HG03521 (cell line): ENCODE results near the gene PCDHB16.
"Not testable (repeated sequence)": the region's sequence is repeated elsewhere in the genome, so short reads cannot be mapped to it uniquely, and the experiment has no call there.

ENCODE experiments used
- ATAC-seq: cut with Tn5 transposase; IDR thresholded peaks from one replicate; pipeline ENCODE4 v1.9.1; 2021; ENCODE audit warnings: mild to moderate bottlenecking, moderate library complexity; ENCODE audit not compliant: unreplicated experiment

PCDHB16 gene

DNA sequence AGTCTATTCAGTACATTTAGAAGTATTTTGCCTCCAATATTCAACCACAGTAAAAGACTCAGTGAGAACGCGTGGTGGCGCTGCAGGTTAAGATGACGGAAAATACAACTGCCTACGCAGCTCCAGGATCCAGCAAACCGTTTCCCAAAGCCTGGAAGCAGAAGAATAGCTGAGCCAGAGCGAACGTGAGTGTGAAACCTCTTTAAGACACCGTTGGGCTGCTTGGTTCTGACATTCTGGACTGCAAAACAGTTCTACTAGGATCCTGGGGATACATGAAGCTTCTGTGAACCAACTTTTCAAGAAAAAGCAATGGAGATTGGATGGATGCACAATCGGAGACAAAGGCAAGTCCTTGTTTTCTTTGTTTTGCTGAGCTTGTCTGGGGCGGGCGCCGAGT lies at the start of gene PCDHB16:
Gene PCDHB16, plus strand, starts transcription at position 140 of the 400 bp plus-strand sequence. Its CDS starts 173 bp downstream, at position 313.
- ATAC-seq = no peak

DNA sequence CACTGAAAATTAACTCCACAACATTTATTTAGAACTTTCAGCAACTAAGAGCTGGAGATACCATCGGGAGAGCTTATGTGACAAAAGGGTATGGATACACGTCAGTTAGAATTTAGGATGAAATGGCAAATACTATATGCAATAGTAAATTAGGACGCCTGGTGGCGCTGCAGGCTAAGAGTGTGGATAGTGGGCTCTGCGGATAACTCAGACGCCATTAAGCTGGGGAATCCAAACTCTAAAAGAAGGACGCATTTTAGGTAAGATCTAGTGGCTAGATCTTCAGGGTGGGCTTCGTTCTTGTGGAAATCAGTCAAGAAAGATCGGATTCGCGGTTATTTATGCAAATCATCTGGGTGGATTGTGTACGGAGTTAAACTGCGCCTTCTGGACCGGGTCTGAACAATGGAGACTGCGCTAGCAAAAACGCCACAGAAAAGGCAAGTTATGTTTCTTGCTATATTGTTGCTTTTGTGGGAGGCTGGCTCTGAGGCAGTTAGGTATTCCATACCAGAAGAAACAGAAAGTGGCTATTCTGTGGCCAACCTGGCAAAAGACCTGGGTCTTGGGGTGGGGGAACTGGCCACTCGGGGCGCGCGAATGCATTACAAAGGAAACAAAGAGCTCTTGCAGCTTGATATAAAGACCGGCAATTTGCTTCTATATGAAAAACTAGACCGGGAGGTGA lies 47.0 kb upstream of the PCDHB16 start, which contains the start of gene PCDHB5:
Gene PCDHB5, plus strand, starts transcription at position 177 of the 688 bp plus-strand sequence. Its CDS starts 229 bp downstream, at position 406.
- ATAC-seq = no peak

DNA sequence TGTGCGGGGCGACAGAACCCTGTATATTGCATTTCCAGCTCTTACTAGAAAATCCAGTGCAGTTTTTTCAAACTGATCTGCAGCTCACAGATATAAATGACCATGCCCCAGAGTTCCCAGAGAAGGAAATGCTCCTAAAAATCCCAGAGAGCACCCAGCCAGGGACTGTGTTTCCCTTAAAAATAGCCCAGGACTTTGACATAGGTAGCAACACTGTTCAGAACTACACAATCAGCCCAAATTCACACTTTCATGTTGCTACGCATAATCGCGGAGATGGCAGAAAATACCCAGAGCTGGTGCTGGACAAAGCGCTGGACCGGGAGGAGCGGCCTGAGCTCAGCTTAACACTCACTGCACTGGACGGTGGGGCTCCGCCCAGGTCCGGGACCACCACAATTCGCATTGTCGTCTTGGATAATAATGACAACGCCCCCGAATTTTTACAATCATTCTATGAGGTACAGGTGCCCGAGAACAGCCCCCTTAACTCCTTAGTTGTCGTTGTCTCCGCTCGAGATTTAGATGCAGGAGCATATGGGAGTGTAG lies 46.4 kb upstream of the PCDHB16 start:
- no peak for ATAC-seq

DNA sequence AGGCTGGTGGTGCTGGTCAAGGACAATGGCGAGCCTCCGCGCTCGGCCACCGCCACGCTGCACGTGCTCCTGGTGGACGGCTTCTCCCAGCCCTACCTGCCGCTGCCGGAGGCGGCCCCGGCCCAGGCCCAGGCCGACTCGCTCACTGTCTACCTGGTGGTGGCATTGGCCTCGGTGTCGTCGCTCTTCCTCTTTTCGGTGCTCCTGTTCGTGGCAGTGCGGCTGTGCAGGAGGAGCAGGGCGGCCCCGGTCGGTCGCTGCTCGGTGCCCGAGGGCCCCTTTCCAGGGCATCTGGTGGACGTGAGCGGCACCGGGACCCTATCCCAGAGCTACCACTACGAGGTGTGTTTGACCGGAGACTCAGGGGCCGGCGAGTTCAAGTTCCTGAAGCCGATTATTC lies 44.8 kb upstream of the PCDHB16 start:
- not testable (repeated sequence) for ATAC-seq

DNA sequence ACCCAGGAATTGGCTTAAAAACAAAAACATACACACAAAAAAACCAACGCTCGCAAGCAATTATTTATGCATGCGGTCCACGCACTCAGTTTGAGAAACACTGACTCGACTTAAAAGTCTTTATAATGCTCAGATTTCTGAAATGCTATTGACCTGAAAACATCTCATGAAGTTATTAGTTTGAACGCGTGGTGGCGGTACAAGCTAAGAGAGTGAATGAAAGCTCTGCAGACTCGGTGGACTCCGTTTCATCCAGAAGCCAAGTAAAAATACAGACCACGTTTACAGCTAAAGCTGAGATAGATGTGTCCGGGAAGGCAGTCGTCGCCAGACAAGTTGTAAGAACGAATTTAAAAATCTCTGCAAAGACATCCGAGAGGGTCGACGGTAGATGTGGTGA lies 32.4 kb upstream of the PCDHB16 start, which contains the start of gene PCDHB6:
Gene PCDHB6, plus strand, starts transcription at position 246 of the 400 bp plus-strand sequence. CDS start 201 bp downstream, outside the sequence.
- no peak for ATAC-seq

DNA sequence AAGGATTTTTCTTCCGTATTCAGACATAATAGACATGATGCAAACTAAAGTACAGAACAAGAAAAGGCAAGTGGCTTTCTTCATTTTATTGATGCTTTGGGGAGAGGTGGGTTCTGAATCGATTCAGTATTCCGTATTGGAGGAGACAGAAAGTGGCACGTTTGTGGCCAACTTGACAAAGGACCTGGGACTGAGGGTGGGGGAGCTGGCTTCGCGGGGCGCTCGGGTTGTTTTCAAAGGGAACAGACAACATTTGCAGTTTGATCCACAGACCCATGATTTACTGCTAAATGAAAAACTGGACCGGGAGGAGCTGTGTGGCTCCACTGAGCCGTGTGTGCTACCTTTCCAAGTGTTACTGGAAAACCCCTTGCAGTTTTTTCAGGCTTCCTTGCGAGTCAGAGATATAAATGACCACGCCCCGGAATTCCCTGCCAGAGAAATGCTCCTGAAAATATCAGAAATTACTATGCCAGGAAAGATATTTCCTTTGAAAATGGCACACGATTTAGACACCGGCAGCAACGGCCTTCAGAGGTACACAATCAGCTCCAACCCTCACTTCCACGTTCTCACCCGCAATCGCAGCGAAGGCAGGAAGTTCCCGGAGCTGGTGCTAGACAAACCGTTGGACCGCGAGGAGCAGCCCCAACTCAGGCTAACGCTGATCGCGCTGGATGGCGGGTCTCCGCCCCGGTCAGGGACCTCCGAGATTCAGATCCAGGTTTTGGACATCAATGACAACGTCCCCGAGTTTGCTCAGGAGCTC lies 31.8 kb upstream of the PCDHB16 start:
- no peak for ATAC-seq

DNA sequence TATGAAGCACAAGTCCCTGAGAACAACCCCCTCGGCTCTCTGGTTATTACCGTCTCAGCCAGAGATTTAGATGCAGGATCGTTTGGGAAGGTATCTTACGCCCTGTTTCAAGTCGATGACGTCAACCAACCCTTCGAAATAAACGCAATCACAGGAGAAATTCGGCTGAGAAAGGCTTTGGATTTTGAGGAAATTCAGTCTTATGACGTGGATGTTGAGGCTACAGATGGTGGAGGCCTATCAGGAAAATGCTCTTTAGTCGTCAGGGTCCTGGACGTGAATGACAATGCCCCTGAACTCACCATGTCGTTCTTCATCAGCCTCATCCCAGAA lies 31.2 kb upstream of the PCDHB16 start:
- no peak for ATAC-seq

DNA sequence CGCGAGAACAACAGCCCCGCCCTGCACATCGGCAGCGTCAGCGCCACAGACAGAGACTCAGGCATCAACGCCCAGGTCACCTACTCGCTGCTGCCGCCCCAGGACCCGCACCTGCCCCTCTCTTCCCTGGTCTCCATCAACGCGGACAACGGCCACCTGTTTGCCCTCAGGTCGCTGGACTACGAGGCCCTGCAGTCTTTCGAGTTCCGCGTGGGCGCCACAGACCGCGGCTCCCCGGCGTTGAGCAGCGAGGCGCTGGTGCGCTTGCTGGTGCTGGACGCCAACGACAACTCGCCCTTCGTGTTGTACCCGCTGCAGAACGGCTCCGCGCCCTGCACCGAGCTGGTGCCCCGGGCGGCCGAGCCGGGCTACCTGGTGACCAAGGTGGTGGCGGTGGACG lies 30.6 kb upstream of the PCDHB16 start:
- not testable (repeated sequence) for ATAC-seq

DNA sequence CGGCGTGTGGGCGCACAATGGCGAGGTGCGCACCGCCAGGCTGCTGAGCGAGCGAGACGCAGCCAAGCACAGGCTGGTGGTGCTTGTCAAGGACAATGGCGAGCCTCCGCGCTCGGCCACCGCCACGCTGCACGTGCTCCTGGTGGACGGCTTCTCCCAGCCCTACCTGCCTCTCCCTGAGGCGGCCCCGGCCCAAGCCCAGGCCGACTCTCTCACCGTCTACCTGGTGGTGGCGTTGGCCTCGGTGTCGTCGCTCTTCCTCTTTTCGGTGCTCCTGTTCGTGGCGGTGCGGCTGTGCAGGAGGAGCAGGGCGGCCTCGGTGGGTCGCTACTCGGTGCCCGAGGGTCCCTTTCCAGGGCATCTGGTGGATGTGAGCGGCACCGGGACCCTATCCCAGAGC lies 30.1 kb upstream of the PCDHB16 start:
- not testable (repeated sequence) for ATAC-seq

DNA sequence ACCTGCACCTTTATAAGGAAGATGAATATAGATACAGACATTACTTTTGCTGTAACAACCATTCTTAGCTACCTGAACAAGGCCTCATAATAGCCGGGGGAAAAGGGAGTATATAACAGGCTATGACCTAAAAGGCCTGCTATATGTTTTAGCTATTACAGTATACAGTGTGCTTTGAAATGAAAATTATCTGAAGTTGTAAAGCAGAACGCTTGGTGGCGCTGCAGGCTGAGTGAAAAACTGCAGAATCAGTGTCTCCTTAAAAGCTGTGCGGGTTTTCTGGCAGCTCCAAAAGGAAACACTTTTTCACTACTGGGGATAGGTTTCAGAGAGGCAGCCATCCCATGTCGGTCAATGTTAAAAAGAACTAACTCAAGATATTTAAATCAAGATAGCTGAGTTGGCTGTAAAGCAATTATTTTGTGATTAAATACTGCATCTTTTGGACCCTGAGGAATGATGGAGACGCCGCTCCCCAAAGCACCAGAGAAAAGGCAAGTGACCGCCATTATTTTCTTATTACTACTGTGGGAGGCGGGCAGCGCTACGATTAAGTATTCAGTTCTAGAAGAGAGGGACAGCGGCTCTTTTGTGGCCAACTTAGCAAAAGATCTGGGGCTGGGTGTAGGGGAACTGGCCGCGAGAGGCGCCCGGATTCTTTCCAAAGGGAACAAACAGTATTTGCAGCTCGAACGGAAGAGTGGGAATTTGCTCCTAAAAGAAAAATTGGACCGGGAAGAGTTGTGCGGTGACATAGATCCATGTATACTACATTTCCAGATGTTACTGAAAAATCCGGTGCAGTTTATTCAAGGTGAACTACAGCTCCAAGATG lies 26.4 kb upstream of the PCDHB16 start:
- no peak for ATAC-seq

DNA sequence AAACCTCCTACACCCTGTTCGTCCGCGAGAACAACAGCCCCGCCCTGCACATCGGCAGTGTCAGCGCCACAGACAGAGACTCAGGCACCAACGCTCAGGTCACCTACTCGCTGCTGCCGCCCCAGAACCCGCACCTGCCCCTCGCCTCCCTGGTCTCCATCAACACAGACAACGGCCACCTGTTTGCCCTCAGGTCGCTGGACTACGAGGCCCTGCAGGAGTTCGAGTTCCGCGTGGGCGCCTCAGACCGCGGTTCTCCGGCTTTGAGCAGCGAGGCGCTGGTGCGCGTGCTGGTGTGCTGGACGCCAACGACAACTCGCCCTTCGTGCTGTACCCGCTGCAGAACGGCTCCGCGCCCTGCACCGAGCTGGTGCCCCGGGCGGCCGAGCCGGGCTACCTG lies 24.8 kb upstream of the PCDHB16 start:
- not testable (repeated sequence) for ATAC-seq

DNA sequence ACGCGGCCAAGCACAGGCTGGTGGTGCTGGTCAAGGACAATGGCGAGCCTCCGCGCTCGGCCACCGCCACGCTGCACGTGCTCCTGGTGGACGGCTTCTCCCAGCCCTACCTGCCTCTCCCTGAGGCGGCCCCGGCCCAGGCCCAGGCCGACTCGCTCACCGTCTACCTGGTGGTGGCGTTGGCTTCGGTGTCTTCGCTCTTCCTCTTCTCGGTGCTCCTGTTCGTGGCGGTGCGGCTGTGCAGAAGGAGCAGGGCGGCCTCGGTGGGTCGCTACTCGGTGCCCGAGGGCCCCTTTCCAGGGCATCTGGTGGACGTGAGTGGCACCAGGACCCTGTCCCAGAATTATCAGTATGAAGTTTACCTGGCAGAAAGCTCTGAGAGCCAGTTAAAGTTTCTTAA lies 24.3 kb upstream of the PCDHB16 start:
- not testable (repeated sequence) for ATAC-seq

DNA sequence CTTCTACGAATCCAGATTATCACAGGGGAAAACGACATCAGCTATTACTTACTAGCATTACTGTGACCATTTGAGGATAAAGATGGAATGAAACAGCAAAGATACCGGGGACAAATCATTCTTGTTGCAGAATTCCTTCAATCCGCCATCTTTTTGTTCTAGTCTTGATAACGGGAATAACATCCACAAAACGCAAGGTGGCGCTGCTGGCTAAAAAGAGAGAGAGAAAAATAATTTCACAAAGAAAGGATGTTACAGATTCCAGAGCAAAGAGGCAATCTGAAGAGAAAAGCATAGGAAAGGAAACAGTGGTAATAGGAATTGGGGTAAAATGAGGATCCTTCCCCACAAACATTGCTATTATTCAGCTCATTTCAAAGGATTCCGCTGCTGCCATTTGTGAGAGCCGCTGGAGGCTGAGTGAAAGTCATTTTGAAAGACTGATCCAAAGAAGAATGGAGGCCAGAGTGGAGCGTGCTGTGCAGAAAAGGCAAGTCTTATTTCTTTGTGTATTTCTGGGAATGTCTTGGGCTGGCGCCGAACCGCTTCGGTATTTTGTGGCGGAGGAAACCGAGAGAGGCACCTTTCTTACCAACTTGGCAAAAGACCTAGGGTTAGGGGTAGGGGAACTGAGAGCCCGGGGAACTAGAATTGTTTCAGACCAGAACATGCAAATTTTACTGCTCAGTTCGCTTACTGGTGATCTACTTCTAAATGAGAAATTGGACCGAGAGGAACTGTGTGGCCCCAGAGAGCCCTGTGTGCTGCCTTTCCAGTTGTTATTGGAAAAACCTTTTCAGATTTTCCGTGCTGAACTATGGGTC lies 9.6 kb upstream of the PCDHB16 start, which contains the start of gene PCDHB7:
Gene PCDHB7, plus strand, starts transcription at position 264 of the 824 bp plus-strand sequence. Its CDS starts 192 bp downstream, at position 456.
- no peak for ATAC-seq

DNA sequence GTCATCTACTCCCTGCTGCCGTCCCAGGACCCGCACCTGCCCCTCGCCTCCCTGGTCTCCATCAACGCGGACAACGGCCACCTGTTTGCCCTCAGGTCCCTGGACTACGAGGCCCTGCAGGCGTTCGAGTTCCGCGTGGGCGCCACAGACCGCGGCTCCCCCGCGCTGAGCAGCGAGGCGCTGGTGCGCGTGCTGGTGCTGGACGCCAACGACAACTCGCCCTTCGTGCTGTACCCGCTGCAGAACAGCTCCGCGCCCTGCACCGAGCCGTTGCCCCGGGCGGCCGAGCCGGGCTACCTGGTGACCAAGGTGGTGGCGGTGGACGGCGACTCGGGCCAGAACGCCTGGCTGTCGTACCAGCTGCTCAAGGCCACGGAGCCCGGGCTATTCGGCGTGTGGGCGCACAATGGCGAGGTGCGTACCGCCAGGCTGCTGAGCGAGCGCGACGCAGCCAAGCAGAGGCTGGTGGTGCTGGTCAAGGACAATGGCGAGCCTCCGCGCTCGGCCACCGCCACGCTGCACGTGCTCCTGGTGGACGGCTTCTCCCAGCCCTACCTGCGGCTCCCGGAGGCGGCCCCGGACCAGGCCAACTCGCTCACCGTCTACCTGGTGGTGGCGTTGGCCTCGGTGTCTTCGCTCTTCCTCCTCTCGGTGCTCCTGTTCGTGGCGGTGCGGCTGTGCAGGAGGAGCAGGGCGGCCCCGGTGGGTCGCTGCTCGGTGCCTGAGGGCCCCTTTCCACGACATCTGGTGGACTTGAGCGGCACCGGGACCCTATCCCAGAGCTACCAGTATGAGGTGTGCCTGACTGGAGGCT lies 7.7 kb upstream of the PCDHB16 start:
- ATAC-seq = not testable (repeated sequence)

DNA sequence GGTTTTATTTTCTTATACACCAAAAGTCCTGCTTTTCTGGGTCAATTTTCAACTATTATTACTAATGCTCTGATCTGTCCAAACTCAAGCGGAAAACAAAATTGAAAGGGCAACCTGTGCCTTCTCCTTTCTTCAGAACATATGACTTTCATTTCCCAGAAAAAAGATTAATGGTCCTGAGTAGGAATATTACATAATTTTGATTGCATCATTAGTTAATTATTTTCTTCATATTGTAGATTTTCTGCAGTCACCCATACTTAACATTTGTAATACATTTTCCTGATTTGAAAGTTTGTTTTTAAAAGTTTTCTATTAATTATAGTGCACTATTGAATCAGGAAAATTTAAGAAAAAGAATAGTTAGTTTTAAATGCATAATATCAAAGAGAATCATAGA lies 6.3 kb upstream of the PCDHB16 start:
- ATAC-seq = no peak

DNA sequence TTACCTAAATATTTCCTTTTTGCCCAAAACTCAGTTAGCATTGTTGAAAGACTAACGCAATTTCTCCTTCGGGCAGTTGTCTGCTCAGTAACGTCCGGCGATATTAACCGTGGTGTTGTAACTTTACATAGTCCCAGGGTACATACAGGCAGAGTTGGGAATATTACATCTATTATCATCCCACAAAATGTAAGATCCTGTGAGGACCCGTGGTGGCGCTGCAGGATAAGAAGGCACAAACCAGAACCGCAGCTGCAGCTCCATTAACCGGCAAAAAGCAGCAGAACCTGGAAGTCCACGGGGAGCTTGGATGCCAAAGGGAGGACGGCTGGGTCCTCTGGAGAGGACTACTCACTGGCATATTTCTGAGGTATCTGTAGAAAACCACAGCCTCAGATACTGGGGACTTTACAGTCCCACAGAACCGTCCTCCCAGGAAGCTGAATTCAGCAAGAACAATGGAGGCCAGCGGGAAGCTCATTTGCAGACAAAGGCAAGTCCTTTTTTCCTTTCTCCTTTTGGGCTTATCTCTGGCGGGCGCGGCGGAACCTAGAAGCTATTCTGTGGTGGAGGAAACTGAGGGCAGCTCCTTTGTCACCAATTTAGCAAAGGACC lies 4.5 kb upstream of the PCDHB16 start, which contains the start of gene PCDHB8:
Gene PCDHB8, plus strand, starts transcription at position 214 of the 615 bp plus-strand sequence. Its CDS starts 245 bp downstream, at position 459.
- not testable (repeated sequence) for ATAC-seq

DNA sequence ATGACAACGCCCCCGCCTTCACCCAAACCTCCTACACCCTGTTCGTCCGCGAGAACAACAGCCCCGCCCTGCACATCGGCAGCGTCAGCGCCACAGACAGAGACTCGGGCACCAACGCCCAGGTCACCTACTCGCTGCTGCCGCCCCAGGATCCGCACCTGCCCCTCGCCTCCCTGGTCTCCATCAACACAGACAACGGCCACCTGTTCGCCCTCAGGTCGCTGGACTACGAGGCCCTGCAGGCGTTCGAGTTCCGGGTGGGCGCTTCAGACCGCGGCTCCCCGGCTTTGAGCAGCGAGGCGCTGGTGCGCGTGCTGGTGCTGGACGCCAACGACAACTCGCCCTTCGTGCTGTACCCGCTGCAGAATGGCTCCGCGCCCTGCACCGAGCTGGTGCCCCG lies 2.8 kb upstream of the PCDHB16 start:
- ATAC-seq = not testable (repeated sequence)

DNA sequence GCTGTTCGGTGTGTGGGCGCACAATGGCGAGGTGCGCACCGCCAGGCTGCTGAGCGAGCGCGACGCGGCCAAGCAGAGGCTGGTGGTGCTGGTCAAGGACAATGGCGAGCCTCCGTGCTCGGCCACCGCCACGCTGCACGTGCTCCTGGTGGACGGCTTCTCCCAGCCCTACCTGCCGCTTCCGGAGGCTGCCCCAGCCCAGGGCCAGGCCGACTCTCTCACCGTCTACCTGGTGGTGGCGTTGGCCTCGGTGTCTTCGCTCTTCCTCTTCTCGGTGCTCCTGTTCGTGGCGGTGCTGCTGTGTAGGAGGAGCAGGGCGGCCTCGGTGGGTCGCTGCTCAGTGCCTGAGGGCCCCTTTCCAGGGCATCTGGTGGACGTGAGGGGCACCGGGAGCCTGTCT lies 2.3 kb upstream of the PCDHB16 start:
- ATAC-seq = not testable (repeated sequence)
